ENCODE data around the gene SHFL.

SHFL gene

DNA sequence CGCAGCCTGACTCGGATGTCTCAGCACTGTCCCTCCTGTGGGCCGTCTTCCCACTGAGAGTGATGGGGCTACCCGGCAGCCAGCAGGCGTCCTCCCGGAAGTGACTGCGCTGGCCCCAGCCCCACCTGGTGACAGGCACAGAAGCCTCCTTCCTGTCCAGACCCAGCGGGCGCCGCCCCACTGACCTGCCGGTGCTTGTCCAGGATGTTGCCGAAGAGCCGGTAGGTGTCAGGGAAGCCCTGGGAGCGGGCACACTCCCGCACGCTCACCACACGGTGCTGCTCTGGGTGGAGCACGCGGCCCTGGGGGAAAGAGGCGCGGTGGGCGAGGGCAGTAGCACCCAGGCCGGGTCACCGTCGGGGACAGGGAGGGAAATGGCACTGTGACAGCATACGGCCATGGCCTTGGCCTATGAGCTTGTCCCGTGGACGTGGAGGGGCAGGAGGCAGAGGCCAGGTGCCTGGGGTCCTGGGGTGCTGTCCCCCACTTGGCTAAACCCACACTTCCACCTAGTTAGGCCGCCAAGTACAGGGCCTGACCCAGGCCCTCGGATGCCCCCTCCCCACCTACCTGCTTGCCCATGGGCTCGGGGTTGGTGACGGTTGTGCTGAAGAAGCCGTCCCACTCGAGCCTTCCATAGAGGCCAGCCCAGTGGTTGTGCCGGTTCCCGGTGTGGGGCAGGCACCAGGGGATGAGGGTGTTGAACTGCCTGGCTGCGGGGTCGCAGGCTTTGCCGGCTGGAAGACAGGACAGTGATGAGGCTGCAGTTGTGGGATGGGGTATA is 49.6 kb downstream of the SHFL start:
- DNase-seq: no peak

DNA sequence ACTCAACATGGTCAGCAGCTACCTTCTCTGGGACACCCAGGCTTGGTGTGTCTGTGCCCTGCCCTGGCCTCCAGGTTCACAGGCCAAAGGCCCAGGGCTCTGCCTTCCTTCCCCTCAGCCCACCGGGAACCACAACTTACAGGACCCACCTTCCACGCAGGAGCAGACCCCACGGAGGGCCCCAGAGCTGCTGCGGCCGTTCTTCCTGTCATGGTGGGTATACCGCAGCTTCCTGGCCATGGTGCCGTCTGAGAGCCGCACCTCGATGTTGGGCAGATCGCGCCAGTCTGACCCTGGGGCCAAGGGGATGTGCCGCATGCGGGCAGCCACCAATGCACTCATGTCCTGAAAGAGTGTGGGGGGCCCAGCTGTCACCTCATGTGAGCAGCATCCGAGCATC is 50.8 kb downstream of the SHFL start:
- DNase-seq: no peak

DNA sequence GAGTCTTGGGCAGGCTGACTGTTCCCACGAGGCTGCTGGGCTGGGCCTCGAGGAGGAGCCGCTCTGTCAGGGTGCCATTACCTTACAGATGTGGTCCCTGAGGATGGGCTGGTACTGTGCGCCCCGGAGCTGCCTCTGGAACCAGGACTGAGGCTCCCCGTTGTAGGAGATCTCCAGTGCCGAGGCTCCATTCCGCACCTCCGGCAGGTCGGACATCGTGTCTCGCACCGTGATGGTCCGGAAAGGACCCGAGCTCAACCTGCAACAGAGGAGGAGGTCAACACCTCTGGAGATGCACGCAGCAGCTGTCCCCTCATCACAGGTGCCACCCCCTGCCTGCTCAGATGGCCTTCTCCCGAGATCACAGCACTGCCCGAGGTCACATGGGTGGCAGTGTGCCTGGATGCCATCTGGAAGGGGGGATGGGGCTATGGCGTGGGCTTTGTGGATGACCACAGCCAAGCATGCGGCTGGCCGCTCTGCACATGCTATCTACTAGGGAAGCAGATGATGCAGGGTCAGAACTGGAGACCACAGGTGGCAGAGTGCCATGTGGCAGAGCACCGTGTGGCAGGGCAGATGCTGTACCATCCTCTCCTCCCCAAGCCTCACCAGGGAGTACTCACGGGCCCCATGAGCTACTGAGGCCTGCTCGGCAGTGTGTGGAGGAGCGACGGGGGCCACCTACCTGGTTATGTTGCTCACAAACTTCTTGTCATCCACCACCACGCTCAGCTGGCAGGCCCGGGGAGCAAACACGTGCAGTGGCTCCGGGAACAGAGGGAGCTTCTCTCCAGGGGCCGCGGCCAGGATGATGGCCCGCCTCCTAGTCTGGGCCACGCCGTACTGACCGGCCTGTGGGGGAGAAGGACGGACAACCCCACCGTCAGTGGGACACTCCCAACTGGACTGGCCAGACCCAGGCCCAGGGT is 51.9 kb downstream of the SHFL start:
- DNase-seq: no peak

DNA sequence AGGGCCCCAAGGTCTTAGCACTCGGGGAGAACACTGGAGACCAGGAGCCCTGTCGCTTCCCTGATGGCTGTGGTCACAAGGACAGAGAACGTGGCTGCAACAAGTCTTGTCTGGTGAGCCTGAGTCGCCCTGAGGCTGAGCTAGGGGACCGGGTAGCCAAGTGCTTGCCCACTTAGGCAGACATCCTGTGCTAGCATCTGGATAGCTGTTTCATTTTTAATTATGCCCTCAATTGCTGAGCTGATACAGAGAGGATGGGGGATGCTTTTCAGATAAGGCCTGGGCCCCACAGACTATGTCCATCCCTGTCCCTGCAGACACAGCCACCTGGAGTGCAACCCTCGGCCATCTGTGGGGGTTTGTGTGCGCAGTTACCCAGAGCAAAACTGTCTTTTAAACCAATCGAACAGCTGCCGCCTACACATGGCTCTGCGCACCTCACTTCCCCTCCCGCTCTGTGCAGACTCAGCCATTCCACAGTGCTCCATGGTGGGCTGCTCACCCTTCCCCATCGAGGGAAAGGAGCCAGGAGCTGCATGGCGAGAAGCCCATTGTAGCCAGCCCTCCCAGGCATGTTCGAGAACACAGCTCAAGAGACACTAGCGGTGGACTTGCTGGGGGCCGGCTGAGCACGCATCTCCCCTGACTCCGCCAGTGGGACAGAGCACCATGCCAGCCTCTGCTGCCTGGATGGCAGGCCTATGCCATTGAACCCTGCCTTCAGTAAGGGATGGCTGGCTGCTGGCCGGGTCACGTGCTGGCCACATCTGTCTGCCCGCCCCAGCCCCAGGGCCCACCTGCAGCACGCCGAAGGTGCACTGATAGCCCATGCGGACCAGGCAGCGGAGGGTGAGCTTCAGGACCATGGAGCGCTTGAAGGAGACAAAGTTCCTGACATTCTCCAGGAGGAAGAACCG is 53.0 kb downstream of the SHFL start:
- no peak for DNase-seq

DNA sequence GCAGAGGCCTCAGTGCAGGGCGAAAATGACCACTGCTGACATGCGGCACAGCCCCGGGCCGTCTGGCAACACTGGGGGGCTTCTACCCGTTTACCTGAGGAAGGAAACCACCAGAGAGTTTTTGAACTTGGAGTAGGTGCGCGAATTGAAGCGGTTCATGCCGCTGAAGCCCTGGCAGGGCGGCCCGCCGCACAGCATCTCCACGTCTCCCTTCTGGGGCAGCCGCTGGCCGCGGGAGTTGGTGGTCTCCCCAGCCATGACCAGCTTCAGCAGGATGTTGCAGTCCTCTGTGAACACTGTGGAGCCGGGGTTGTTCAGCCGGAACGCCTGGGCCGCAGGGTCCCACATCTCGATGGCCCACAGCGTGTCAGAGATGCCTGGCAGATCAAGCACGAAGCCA is 53.8 kb downstream of the SHFL start:
- no peak for DNase-seq

DNA sequence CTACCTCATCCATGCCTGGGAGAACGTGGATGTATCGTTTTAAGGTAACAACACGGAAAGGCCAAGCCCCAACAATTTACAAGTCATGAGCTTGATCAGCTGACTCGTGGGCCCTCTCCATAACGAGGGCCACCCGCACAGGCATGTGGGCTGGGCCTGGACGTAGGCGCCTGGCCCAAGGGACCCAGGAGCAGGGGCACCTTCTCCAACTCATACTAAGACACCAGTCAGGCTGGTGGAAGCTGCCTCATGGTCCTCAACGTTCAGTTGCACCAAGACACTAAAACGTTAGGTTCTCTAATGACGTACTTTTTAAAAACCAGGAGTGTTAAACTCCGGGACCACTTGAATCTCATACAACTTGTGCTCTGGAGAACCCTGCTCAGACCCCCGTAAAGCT is 55.4 kb downstream of the SHFL start:
- DNase-seq: no peak

DNA sequence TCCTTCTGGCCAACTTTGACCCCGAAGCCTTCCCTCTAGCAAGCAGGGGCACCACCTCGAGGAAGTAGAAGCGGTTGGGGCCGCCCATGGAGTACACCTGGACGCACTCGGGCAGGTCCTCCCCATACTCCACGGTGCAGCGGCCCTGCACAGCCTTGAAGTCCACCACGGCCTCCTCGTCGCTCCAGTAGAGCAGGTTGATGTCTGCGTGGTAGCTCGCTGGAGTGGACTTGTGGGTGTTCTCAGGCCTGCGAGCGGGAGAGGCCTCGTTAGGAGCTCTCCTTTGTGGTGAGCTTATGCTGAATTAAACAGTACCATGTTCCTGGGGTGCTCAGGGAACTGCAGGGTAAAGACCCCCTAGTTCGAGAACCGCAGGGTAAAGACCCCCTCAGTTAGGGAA is 55.9 kb downstream of the SHFL start:
- no peak for DNase-seq
